ENCODE results near the gene SPAG6. TPM values are rescaled to one million over a fixed set of nuclear protein-coding genes. Genes with fewer than 3 reads are reported as not detected.

Gene SPAG6
- total RNA-seq, 2 experiments from 2014 or later: not detected

GRCh38 chr10:22436893-22437619, 91.8 kb downstream of the SPAG6 start:
- no peaks in the 10 kb centered on the region for H3K9me3 Mint-ChIP-seq
- peaks cover 11% of the 10 kb centered on the region for H3K36me3 Mint-ChIP-seq (ENCODE audit: low read depth)
- Histone ChIP-seq H3K4me3 (ENCODE audit: low read length) (peak overlapping the region; percentile 92), H3K36me3 (ENCODE audit: insufficient read depth, low read length) (no peaks in the 10 kb centered on the region), H3K9me3 (ENCODE audit: control insufficient read depth in 1 of 2, insufficient read depth in 1 of 2, low read length in 2 of 2) (no peaks in the 10 kb centered on the region), H3K27ac (ENCODE audit: low read depth in 1 of 2, low read length in 2 of 2) (peak overlapping the region; percentile 90 to 94), H3K27me3 (ENCODE audit: control insufficient read depth in 1 of 2, insufficient read depth in 2 of 2, low read length in 2 of 2) (no peaks in the 10 kb centered on the region), H3K4me1 (ENCODE audit: insufficient read depth, low read length) (peaks cover 24% of the 10 kb centered on the region)
- ChIA-PET POLR2A (interaction anchor here (0.6 to 4.9 kb wide), 57 partner anchors 9 to 1002 kb away, joined by 3 to 96 read pairs (median 5); partner anchors contain the start of genes BMI1, COMMD3, DNAJC1 and OTUD1), CTCF (interaction anchor here (1.0 to 1.2 kb wide), 7 partner anchors 18 to 552 kb away, joined by 3 to 4 read pairs (median 4); partner anchors contain the start of gene DNAJC1)
- peak overlapping the region; percentile 98 for H3K4me3 Mint-ChIP-seq
- TF ChIP-seq CTCF (IDR thresholded peaks at IDR 0.05): peak; percentile 11
- DNase-seq (peak; percentile 84 to 96 (median 90)), ATAC-seq (ENCODE audit: poor library complexity) (peak; percentile 85)
- H3K27me3 Mint-ChIP-seq: no peaks in the 10 kb centered on the region
- intact Hi-C loops (cut with DNase I, micrococcal nuclease): loop anchor here (1.0 to 10.0 kb wide), 10 partner anchors 90 to 942 kb away; partner anchors contain the start of genes DNAJC1 (in 2 of the 2), COMMD3 (in 1 of the 2), PIP4K2A (in 1 of the 2) and SPAG6 (in 1 of the 2)
- peaks cover 43% of the 10 kb centered on the region for H3K4me1 Mint-ChIP-seq (ENCODE audit: low read depth)
- peak overlapping the region; percentile 100 for H3K27ac Mint-ChIP-seq

GRCh38 chr10:22437620-22438588, 92.6 kb downstream of the SPAG6 start:
- H3K36me3 Mint-ChIP-seq (ENCODE audit: low read depth): peaks cover 11% of the 10 kb centered on the region
- Histone ChIP-seq H3K36me3 (ENCODE audit: insufficient read depth, low read length) (no peaks in the 10 kb centered on the region), H3K9me3 (ENCODE audit: control insufficient read depth in 1 of 2, insufficient read depth in 1 of 2, low read length in 2 of 2) (no peaks in the 10 kb centered on the region), H3K4me1 (ENCODE audit: insufficient read depth, low read length) (peaks cover 24% of the 10 kb centered on the region), H3K27me3 (ENCODE audit: control insufficient read depth in 1 of 2, insufficient read depth in 2 of 2, low read length in 2 of 2) (no peaks in the 10 kb centered on the region), H3K4me3 (ENCODE audit: low read length) (peak overlapping the region; percentile 92), H3K27ac (ENCODE audit: low read depth in 1 of 2, low read length in 2 of 2) (peak overlapping the region; percentile 90 to 94)
- H3K4me3 Mint-ChIP-seq: peak overlapping the region; percentile 98
- H3K9me3 Mint-ChIP-seq: no peaks in the 10 kb centered on the region
- peak; percentile 28 for ATAC-seq (ENCODE audit: poor library complexity)
- TF ChIP-seq CTCF (IDR thresholded peaks at IDR 0.05): no peak
- no peaks in the 10 kb centered on the region for H3K27me3 Mint-ChIP-seq
- intact Hi-C loops (cut with DNase I, micrococcal nuclease): loop anchor here (1.0 to 10.0 kb wide), 10 partner anchors 91 to 943 kb away; partner anchors contain the start of genes DNAJC1 (in 2 of the 2), COMMD3 (in 1 of the 2), PIP4K2A (in 1 of the 2) and SPAG6 (in 1 of the 2)
- H3K4me1 Mint-ChIP-seq (ENCODE audit: low read depth): peaks cover 43% of the 10 kb centered on the region
- ChIA-PET CTCF (interaction anchor here (1.1 kb wide), 1 partner anchor 184 kb away, joined by 3 read pairs; no protein-coding TSS in a partner anchor), POLR2A (interaction anchor here (0.6 to 4.9 kb wide), 31 partner anchors 9 to 1001 kb away, joined by 3 to 96 read pairs (median 6); partner anchors contain the start of genes BMI1, COMMD3, DNAJC1 and OTUD1)
- H3K27ac Mint-ChIP-seq: peak overlapping the region; percentile 100
- peak in 7 of 14 experiments; percentile 27 to 61 (median 42) for DNase-seq

GRCh38 chr10:22438711-22439110, 93.4 kb downstream of the SPAG6 start:
- no peak overlapping the region for H3K4me3 ChIP-seq (ENCODE audit: low read length)
- ChIA-PET CTCF (no interaction called here), POLR2A (interaction anchor here (0.6 to 4.9 kb wide), 8 partner anchors 11 to 217 kb away, joined by 3 to 96 read pairs (median 6); partner anchors contain the start of gene BMI1)
- no peak overlapping the region for H3K27ac ChIP-seq (ENCODE audit: low read depth in 1 of 2, low read length in 2 of 2)
- peaks cover 43% of the 10 kb centered on the region for H3K4me1 Mint-ChIP-seq (ENCODE audit: low read depth)
- peak overlapping the region; percentile 98 for H3K4me3 Mint-ChIP-seq
- H3K9me3 Mint-ChIP-seq: no peaks in the 10 kb centered on the region
- H3K27me3 Mint-ChIP-seq: no peaks in the 10 kb centered on the region
- TF ChIP-seq CTCF (IDR thresholded peaks at IDR 0.05): no peak
- no peaks in the 10 kb centered on the region for H3K36me3 ChIP-seq (ENCODE audit: insufficient read depth, low read length)
- H3K27ac Mint-ChIP-seq: peak overlapping the region; percentile 100
- DNase-seq: peak in 2 of 14 experiments; percentile 14 to 17
- intact Hi-C loops (cut with DNase I, micrococcal nuclease): loop anchor here (5.0 to 10.0 kb wide), 7 partner anchors 91 to 944 kb away; partner anchors contain the start of genes DNAJC1 (in 2 of the 2), COMMD3 (in 1 of the 2), PIP4K2A (in 1 of the 2) and SPAG6 (in 1 of the 2)
- H3K4me1 ChIP-seq (ENCODE audit: insufficient read depth, low read length): peaks cover 24% of the 10 kb centered on the region
- ATAC-seq (ENCODE audit: poor library complexity): no peak
- H3K27me3 ChIP-seq (ENCODE audit: control insufficient read depth in 1 of 2, insufficient read depth in 2 of 2, low read length in 2 of 2): no peaks in the 10 kb centered on the region
- H3K9me3 ChIP-seq (ENCODE audit: control insufficient read depth in 1 of 2, insufficient read depth in 1 of 2, low read length in 2 of 2): no peaks in the 10 kb centered on the region
- H3K36me3 Mint-ChIP-seq (ENCODE audit: low read depth): peaks cover 11% of the 10 kb centered on the region

Measured in CD4-positive, alpha-beta T cell (primary cell).